SH-SY5Y (cell line): ENCODE results near the gene GALNT2.

Experiments
- GATA2 ChIP-seq: IDR thresholded peaks from 2 replicates; pipeline ENCODE4 v1.6.1; 2011; ENCODE audit warnings: mild to moderate bottlenecking, low read depth, low read length
- GATA3 ChIP-seq: IDR thresholded peaks from 2 replicates; pipeline ENCODE4 v1.6.1; 2011; ENCODE audit warnings: low read depth, mild to moderate bottlenecking, low read length, moderate library complexity

GRCh38 chr1:230139315-230139714 is 72.3 kb downstream of the GALNT2 start:
- no peak for TF ChIP-seq GATA2
- no peak for TF ChIP-seq GATA3
